Measurements from ENCODE around the gene AZI2. TPM values are rescaled to one million over a fixed set of nuclear protein-coding genes. Genes with fewer than 3 reads are reported as not detected.

Gene AZI2
- polyA plus RNA-seq, 3 donors: 57.4 to 134 (median 99.3) TPM

DNA sequence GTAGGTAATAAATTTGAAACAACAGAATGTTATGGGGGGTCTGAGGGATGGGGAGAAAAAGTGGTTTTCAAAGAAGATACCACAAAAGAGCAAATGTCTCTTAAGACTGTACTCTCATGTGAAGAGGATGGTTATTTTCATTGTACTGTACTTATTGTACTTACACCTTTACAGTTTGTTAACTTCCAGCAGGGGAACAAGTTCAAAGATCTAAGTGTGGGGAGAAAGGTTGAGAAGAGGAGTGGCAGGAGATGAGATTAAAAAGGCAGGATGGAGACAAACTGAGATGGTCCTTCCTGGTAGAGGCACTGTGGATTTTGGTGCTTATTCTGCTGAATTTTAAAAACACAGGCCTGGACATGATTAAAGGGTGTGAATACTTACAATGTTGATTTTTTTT, 5.5 kb downstream of the AZI2 start:
- Histone ChIP-seq H3K36me3 (replicated peaks in 1 of 2; ENCODE audit: control insufficient read depth in 1 of 2, insufficient read depth in 2 of 2, low read length in 2 of 2) (peaks cover 17 to 23% of the 10 kb centered on the region in 2 donors), H3K9ac (ENCODE audit: insufficient read depth, low read length, poor library complexity, severe bottlenecking) (no peak overlapping the region), H4K20me1 (ENCODE audit: insufficient read depth, low read length) (peaks cover 5% of the 10 kb centered on the region), H3K4me3 (replicated peaks in 1 of 3; ENCODE audit: low read depth in 2 of 3, low read length in 3 of 3) (no peak overlapping the region), H2AFZ (ENCODE audit: insufficient read depth, low read depth, low read length, poor library complexity, severe bottlenecking) (no peak overlapping the region), H3K79me2 (ENCODE audit: insufficient read depth, low read length) (peaks cover 73% of the 10 kb centered on the region), H3K4me1 (ENCODE audit: control insufficient read depth in 1 of 2, insufficient read depth in 2 of 2, low read length in 2 of 2) (peaks cover 37 to 55% of the 10 kb centered on the region in 2 donors), H3K9me3 (replicated peaks in 1 of 2; ENCODE audit: control insufficient read depth in 1 of 2, insufficient read depth in 1 of 2, low read length in 2 of 2) (no peaks in the 10 kb centered on the region), H3K4me2 (replicated peaks; ENCODE audit: extremely low read depth, low read length, poor library complexity, severe bottlenecking) (no peak overlapping the region), H3K27ac (ENCODE audit: low read depth in 1 of 2, low read length in 2 of 2) (peak overlapping the region in 1 of 2 donors; percentile 47), H3K27me3 (ENCODE audit: control insufficient read depth in 2 of 2, insufficient read depth in 2 of 2, low read length in 2 of 2) (no peaks in the 10 kb centered on the region)
- Mint-ChIP-seq H3K4me1 (peaks cover 48% of the 10 kb centered on the region), H3K9me3 (peaks cover 0 to under 1% (median 0%) of the 10 kb centered on the region in 7 donors), H3K27ac (peak overlapping the region; percentile 41 to 86 (median 77)), H3K27me3 (ENCODE audit: low read depth in 3 of 3) (peaks cover 0 to under 1% (median 0%) of the 10 kb centered on the region in 3 donors), H3K36me3 (peaks cover 20 to 25% of the 10 kb centered on the region in 2 donors), H3K4me3 (peak overlapping the region in 1 of 2 donors; percentile 35)
- no peak for DNase-seq
- TF ChIP-seq, protein P1, sequence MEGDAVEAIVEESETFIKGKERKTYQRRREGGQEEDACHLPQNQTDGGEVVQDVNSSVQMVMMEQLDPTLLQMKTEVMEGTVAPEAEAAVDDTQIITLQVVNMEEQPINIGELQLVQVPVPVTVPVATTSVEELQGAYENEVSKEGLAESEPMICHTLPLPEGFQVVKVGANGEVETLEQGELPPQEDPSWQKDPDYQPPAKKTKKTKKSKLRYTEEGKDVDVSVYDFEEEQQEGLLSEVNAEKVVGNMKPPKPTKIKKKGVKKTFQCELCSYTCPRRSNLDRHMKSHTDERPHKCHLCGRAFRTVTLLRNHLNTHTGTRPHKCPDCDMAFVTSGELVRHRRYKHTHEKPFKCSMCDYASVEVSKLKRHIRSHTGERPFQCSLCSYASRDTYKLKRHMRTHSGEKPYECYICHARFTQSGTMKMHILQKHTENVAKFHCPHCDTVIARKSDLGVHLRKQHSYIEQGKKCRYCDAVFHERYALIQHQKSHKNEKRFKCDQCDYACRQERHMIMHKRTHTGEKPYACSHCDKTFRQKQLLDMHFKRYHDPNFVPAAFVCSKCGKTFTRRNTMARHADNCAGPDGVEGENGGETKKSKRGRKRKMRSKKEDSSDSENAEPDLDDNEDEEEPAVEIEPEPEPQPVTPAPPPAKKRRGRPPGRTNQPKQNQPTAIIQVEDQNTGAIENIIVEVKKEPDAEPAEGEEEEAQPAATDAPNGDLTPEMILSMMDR (IDR thresholded peaks at IDR 0.05): no peak
- intact Hi-C loops (cut with micrococcal nuclease): no loop called here

DNA sequence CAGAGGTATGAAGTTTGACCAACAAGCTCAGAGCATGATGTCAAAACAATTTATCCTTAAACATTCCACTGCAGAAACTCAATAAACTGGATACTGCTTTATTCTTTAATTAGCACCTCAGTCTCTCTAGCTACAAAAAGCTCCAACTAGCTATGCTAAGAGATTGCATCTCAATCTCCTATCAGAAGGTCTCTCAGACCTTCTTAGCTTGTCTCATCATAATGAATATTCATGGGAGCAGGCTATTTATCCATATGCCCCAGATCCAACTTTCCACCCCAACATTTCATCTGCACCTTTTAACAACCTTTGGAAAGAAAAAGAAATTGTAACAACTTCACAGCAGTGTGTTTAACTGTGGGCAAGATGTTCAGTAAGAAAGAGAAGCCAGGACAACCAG, 11.4 kb downstream of the AZI2 start:
- H3K4me3 Mint-ChIP-seq: no peak overlapping the region
- Histone ChIP-seq H3K4me2 (replicated peaks; ENCODE audit: extremely low read depth, low read length, poor library complexity, severe bottlenecking) (no peak overlapping the region), H3K9ac (ENCODE audit: insufficient read depth, low read length, poor library complexity, severe bottlenecking) (no peak overlapping the region), H3K9me3 (replicated peaks in 1 of 2; ENCODE audit: control insufficient read depth in 1 of 2, insufficient read depth in 1 of 2, low read length in 2 of 2) (no peaks in the 10 kb centered on the region), H3K27me3 (ENCODE audit: control insufficient read depth in 2 of 2, insufficient read depth in 2 of 2, low read length in 2 of 2) (no peaks in the 10 kb centered on the region), H2AFZ (ENCODE audit: insufficient read depth, low read depth, low read length, poor library complexity, severe bottlenecking) (no peak overlapping the region), H4K20me1 (ENCODE audit: insufficient read depth, low read length) (peaks cover 5% of the 10 kb centered on the region), H3K4me3 (replicated peaks in 1 of 3; ENCODE audit: low read depth in 2 of 3, low read length in 3 of 3) (no peak overlapping the region), H3K4me1 (ENCODE audit: control insufficient read depth in 1 of 2, insufficient read depth in 2 of 2, low read length in 2 of 2) (peaks cover 6 to 7% of the 10 kb centered on the region in 2 donors), H3K79me2 (ENCODE audit: insufficient read depth, low read length) (peaks cover 21% of the 10 kb centered on the region), H3K36me3 (replicated peaks in 1 of 2; ENCODE audit: control insufficient read depth in 1 of 2, insufficient read depth in 2 of 2, low read length in 2 of 2) (peaks cover 62 to 82% of the 10 kb centered on the region in 2 donors), H3K27ac (ENCODE audit: low read depth in 1 of 2, low read length in 2 of 2) (peak overlapping the region in 1 of 2 donors; percentile 23)
- H3K4me1 Mint-ChIP-seq: peaks cover 12% of the 10 kb centered on the region
- no peaks in the 10 kb centered on the region for H3K9me3 Mint-ChIP-seq
- DNase-seq: no peak
- no peaks in the 10 kb centered on the region for H3K27me3 Mint-ChIP-seq (ENCODE audit: low read depth in 3 of 3)
- no peak overlapping the region for H3K27ac Mint-ChIP-seq
- intact Hi-C loops (cut with micrococcal nuclease): loop anchor here in 1 of 2 donors (10.0 kb wide), 1 partner anchor 622 kb away; no protein-coding TSS in a partner anchor
- TF ChIP-seq, protein P1 (IDR thresholded peaks at IDR 0.05): no peak
- H3K36me3 Mint-ChIP-seq: peaks cover 52 to 56% of the 10 kb centered on the region in 2 donors

All from CD14-positive monocyte (primary cell).